BJ (cell line): ENCODE results near the gene PREPL. TPM values are rescaled to one million over a fixed set of nuclear protein-coding genes. Genes with fewer than 3 reads are reported as not detected.
"Not testable (repeated sequence)": the region's sequence is repeated elsewhere in the genome, so short reads cannot be mapped to it uniquely, and the experiment has no call there.

Source experiments
- CTCF ChIA-PET: fragments of 350-600 bp; formaldehyde crosslinking; extraction: SDS; loops from one replicate; lab custom pipeline; 2021; ENCODE audit warnings: antibody characterized with exemption, inconsistent platforms; lab: Yijun Ruan, JAX
- POLR2A ChIA-PET: fragments of 300-600 bp; sonication (Branson Sonifier 250); formaldehyde crosslinking; extraction: SDS; loops from one replicate; lab custom pipeline; 2021; ENCODE audit warnings: antibody characterized with exemption; lab: Charles Lee
- DNase-seq: peaks from one replicate; pipeline ENCODE4 v3.0.0-alpha.2; 2011; ENCODE audit warnings: low read depth
- H3K27me3 ChIP-seq: 2 replicates; pipeline ENCODE4 v1.6.0; 2011; ENCODE audit warnings: low read length; ENCODE audit not compliant: control insufficient read depth, insufficient read depth
- H3K36me3 ChIP-seq: 2 replicates; pipeline ENCODE4 v1.5.1; 2011; ENCODE audit warnings: low read length; ENCODE audit not compliant: control insufficient read depth, insufficient read depth
- H3K4me3 ChIP-seq: 2 replicates; pipeline ENCODE4 v1.5.1; 2011; ENCODE audit warnings: low read depth, mild to moderate bottlenecking, control low read depth, low read length
- polyA plus RNA-seq: library from polyadenylated mRNA; depleted of rRNA; stranded (reverse); fragments of >200 nt; gene quantifications from 2 replicates; pipeline ENCODE4 v1.2.3, GENCODE V29; 2011
- TF ChIP-seq, protein P1 (sequence below): IDR thresholded peaks from 2 replicates; pipeline ENCODE4 v1.5.1; 2011; ENCODE audit warnings: low read depth, mild to moderate bottlenecking, control low read depth, inconsistent platforms, low read length, moderate library complexity; ENCODE audit not compliant: insufficient read depth

The PREPL gene
- polyA plus RNA-seq, 1 experiment: 18.4 TPM

GRCh38 chr2:44314362-44314761 lies 46.9 kb downstream of the PREPL start:
- ChIA-PET CTCF (no interaction called here), POLR2A (no interaction called here)
- Histone ChIP-seq H3K4me3 (no peak overlapping the region), H3K27me3 (no peaks in the 10 kb centered on the region), H3K36me3 (peaks cover 2% of the 10 kb centered on the region; the same call in 1 of the 2 replicates)
- TF ChIP-seq, protein P1, sequence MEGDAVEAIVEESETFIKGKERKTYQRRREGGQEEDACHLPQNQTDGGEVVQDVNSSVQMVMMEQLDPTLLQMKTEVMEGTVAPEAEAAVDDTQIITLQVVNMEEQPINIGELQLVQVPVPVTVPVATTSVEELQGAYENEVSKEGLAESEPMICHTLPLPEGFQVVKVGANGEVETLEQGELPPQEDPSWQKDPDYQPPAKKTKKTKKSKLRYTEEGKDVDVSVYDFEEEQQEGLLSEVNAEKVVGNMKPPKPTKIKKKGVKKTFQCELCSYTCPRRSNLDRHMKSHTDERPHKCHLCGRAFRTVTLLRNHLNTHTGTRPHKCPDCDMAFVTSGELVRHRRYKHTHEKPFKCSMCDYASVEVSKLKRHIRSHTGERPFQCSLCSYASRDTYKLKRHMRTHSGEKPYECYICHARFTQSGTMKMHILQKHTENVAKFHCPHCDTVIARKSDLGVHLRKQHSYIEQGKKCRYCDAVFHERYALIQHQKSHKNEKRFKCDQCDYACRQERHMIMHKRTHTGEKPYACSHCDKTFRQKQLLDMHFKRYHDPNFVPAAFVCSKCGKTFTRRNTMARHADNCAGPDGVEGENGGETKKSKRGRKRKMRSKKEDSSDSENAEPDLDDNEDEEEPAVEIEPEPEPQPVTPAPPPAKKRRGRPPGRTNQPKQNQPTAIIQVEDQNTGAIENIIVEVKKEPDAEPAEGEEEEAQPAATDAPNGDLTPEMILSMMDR: no peak
- DNase-seq: no peak

GRCh38 chr2:44310287-44310686 lies 51.0 kb downstream of the PREPL start:
- H3K36me3 ChIP-seq: no peaks in the 10 kb centered on the region
- H3K4me3 ChIP-seq: no peak overlapping the region
- no peak for DNase-seq
- TF ChIP-seq, protein P1: no peak
- ChIA-PET POLR2A (no interaction called here), CTCF (no interaction called here)
- H3K27me3 ChIP-seq: no peaks in the 10 kb centered on the region

DNA sequence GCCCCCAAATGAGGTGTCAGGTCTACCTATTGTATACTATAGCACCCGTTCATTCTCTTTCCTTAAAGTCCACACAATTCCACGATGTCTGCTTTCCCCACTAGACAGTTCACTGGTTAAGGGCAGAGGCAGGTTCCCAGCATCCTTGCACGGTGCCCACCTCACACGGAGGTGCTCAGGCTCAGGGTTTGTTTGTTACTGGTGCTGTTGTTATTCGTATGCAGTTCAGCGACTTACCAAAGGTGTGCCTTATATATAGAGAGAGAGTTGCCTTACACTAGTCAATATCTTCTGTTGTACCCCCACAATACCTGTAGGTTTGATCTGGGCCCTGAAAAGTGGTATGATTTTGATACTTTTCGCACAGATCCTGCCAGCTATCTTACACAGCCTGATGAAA lies 55.4 kb downstream of the PREPL start:
- Histone ChIP-seq H3K4me3 (no peak overlapping the region), H3K27me3 (no peaks in the 10 kb centered on the region), H3K36me3 (no peaks in the 10 kb centered on the region)
- DNase-seq: no peak
- TF ChIP-seq, protein P1: no peak
- ChIA-PET CTCF (no interaction called here), POLR2A (no interaction called here)

DNA sequence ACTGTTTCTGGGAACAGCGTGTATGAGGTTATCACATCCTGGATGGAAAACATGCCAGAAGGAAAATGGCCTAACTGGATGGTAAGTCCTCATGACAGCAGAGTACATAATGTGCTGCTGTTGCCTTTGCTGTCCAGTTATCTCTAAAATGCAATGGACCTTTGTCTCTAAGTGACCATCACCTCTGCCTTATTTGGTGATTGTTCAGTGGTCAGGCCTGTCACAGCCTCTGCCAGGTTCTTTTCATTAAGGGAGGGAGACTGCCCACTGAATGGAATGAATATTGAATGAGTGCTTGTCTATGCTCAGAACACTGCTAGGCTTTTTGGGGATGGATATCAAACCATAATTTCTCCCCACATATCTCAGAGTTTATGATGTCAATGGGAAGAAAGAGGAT lies 57.0 kb downstream of the PREPL start:
- TF ChIP-seq, protein P1: no peak
- no peak for DNase-seq
- Histone ChIP-seq H3K4me3 (no peak overlapping the region), H3K36me3 (no peaks in the 10 kb centered on the region), H3K27me3 (no peaks in the 10 kb centered on the region)
- POLR2A ChIA-PET: no interaction called here
- CTCF ChIA-PET: interaction anchor here (1.1 to 1.3 kb wide), 2 partner anchors 9 to 14 kb away, joined by 3 read pairs; no protein-coding TSS in a partner anchor

- H3K36me3 ChIP-seq, DNase-seq, H3K4me3 ChIP-seq, H3K27me3 ChIP-seq, POLR2A ChIA-PET: not testable (repeated sequence)
- CTCF ChIA-PET: interaction anchor here (1.1 to 1.3 kb wide), 2 partner anchors 9 to 15 kb away, joined by 3 read pairs; no protein-coding TSS in a partner anchor
Observed at GRCh38 chr2:44303766-44304165, 57.5 kb downstream of the PREPL start.

- CTCF ChIA-PET: interaction anchor here (1.7 kb wide), 1 partner anchor 10 kb away, joined by 8 read pairs; no protein-coding TSS in a partner anchor
- TF ChIP-seq, protein P1: no peak
- Histone ChIP-seq H3K27me3 (no peaks in the 10 kb centered on the region), H3K36me3 (no peaks in the 10 kb centered on the region), H3K4me3 (no peak overlapping the region)
- no peak for DNase-seq
- POLR2A ChIA-PET: no interaction called here
Observed at GRCh38 chr2:44301111-44301510, 60.2 kb downstream of the PREPL start.
